ENCODE data around the gene TRIM31. TPM values are rescaled to one million over a fixed set of nuclear protein-coding genes. Genes with fewer than 3 reads are reported as not detected.
"Not testable (repeated sequence)": the region's sequence is repeated elsewhere in the genome, so short reads cannot be mapped to it uniquely, and the experiment has no call there.

Gene TRIM31
- total RNA-seq, 2 experiments from 2014 or later = not detected

GRCh38 chr6:30122515-30122914 lies 9.6 kb upstream of the TRIM31 start:
- TF ChIP-seq CTCF (IDR thresholded peaks at IDR 0.05) = no peak
- no peak for ATAC-seq (ENCODE audit: poor library complexity)
- CTCF ChIA-PET = interaction anchor here (1.0 to 1.5 kb wide), 2 partner anchors 9 to 19 kb away, joined by 6 to 7 read pairs; no protein-coding TSS in a partner anchor

GRCh38 chr6:30121446-30122366 lies 8.8 kb upstream of the TRIM31 start:
- no peak for TF ChIP-seq CTCF (IDR thresholded peaks at IDR 0.05)
- H3K27ac ChIP-seq (ENCODE audit: low read depth in 1 of 2, low read length in 2 of 2) = no peak overlapping the region
- ChIA-PET POLR2A (no interaction called here), CTCF (interaction anchor here (1.5 kb wide), 1 partner anchor 19 kb away, joined by 7 read pairs; no protein-coding TSS in a partner anchor)
- no peak overlapping the region for H3K4me3 Mint-ChIP-seq
- no peaks in the 10 kb centered on the region for H3K9me3 Mint-ChIP-seq
- ATAC-seq (ENCODE audit: poor library complexity) (no peak), DNase-seq (no peak)
- H3K4me1 Mint-ChIP-seq (ENCODE audit: low read depth) = no peaks in the 10 kb centered on the region
- no peak overlapping the region for H3K4me3 ChIP-seq (ENCODE audit: low read length)
- H3K36me3 Mint-ChIP-seq (ENCODE audit: low read depth) = no peaks in the 10 kb centered on the region
- no peaks in the 10 kb centered on the region for H3K4me1 ChIP-seq (ENCODE audit: insufficient read depth, low read length)
- peaks cover 5 to 23% of the 10 kb centered on the region in 2 experiments for H3K27me3 ChIP-seq (ENCODE audit: control insufficient read depth in 1 of 2, insufficient read depth in 2 of 2, low read length in 2 of 2)
- H3K27ac Mint-ChIP-seq = no peak overlapping the region
- H3K27me3 Mint-ChIP-seq = peaks cover 37% of the 10 kb centered on the region
- H3K36me3 ChIP-seq (ENCODE audit: insufficient read depth, low read length) = no peaks in the 10 kb centered on the region
- intact Hi-C loops (cut with DNase I, micrococcal nuclease) = no loop called here
- no peaks in the 10 kb centered on the region for H3K9me3 ChIP-seq (ENCODE audit: control insufficient read depth in 1 of 2, insufficient read depth in 1 of 2, low read length in 2 of 2)

More at GRCh38 chr6:30122515-30122914, 9.6 kb upstream of the TRIM31 start:
- Histone ChIP-seq H3K4me1 (ENCODE audit: insufficient read depth, low read length) (no peaks in the 10 kb centered on the region), H3K36me3 (ENCODE audit: insufficient read depth, low read length) (no peaks in the 10 kb centered on the region), H3K4me3 (ENCODE audit: low read length) (no peak overlapping the region), H3K9me3 (ENCODE audit: control insufficient read depth in 1 of 2, insufficient read depth in 1 of 2, low read length in 2 of 2) (peaks cover 0 to 5% of the 10 kb centered on the region in 2 experiments), H3K27ac (ENCODE audit: low read depth in 1 of 2, low read length in 2 of 2) (no peak overlapping the region), H3K27me3 (ENCODE audit: control insufficient read depth in 1 of 2, insufficient read depth in 2 of 2, low read length in 2 of 2) (peaks cover 13 to 31% of the 10 kb centered on the region in 2 experiments)
- no peaks in the 10 kb centered on the region for H3K9me3 Mint-ChIP-seq
- DNase-seq = no peak
- H3K27me3 Mint-ChIP-seq = peaks cover 45% of the 10 kb centered on the region
- H3K4me3 Mint-ChIP-seq = no peak overlapping the region
- no peaks in the 10 kb centered on the region for H3K36me3 Mint-ChIP-seq (ENCODE audit: low read depth)
- POLR2A ChIA-PET = no interaction called here
- no peak overlapping the region for H3K27ac Mint-ChIP-seq
- intact Hi-C loops (cut with DNase I, micrococcal nuclease) = no loop called here
- no peaks in the 10 kb centered on the region for H3K4me1 Mint-ChIP-seq (ENCODE audit: low read depth)

GRCh38 chr6:30118691-30119090 lies 5.8 kb upstream of the TRIM31 start:
- ATAC-seq (ENCODE audit: poor library complexity); H3K27ac ChIP-seq (ENCODE audit: low read depth in 1 of 2, low read length in 2 of 2); H3K27ac Mint-ChIP-seq; H3K4me3 ChIP-seq (ENCODE audit: low read length); intact Hi-C loops (cut with DNase I, micrococcal nuclease); H3K4me1 ChIP-seq (ENCODE audit: insufficient read depth, low read length); H3K9me3 ChIP-seq (ENCODE audit: control insufficient read depth in 1 of 2, insufficient read depth in 1 of 2, low read length in 2 of 2); H3K9me3 Mint-ChIP-seq; H3K36me3 ChIP-seq (ENCODE audit: insufficient read depth, low read length); H3K4me1 Mint-ChIP-seq (ENCODE audit: low read depth); H3K4me3 Mint-ChIP-seq; H3K36me3 Mint-ChIP-seq (ENCODE audit: low read depth); DNase-seq: not testable (repeated sequence)
- H3K27me3 Mint-ChIP-seq = peaks cover 36% of the 10 kb centered on the region
- ChIA-PET CTCF (interaction anchor here (1.8 kb wide), 1 partner anchor 12 kb away, joined by 4 read pairs; no protein-coding TSS in a partner anchor), POLR2A (interaction anchor here (1.3 kb wide), 1 partner anchor 94 kb away, joined by 3 read pairs; the partner anchor contains the start of gene TRIM26)
- H3K27me3 ChIP-seq (ENCODE audit: control insufficient read depth in 1 of 2, insufficient read depth in 2 of 2, low read length in 2 of 2) = peaks cover 0 to 25% of the 10 kb centered on the region in 2 experiments

Measured in CD4-positive, alpha-beta T cell (primary cell).